NCI-H82 treated with DMSO at 0.1 percent for 48 hours (cell line): Measurements from ENCODE around the gene MAP4K1.
A peak's percentile ranks its signal among the peaks of the same experiment; 100 is the strongest.
"Not testable (repeated sequence)": the region's sequence is repeated elsewhere in the genome, so short reads cannot be mapped to it uniquely, and the experiment has no call there.

ENCODE experiments used
- DNase-seq: peaks from one replicate; lab custom pipeline; 2025; ENCODE audit not compliant: unreplicated experiment; lab: John Stamatoyannopoulos, UW

MAP4K1 gene

DNA sequence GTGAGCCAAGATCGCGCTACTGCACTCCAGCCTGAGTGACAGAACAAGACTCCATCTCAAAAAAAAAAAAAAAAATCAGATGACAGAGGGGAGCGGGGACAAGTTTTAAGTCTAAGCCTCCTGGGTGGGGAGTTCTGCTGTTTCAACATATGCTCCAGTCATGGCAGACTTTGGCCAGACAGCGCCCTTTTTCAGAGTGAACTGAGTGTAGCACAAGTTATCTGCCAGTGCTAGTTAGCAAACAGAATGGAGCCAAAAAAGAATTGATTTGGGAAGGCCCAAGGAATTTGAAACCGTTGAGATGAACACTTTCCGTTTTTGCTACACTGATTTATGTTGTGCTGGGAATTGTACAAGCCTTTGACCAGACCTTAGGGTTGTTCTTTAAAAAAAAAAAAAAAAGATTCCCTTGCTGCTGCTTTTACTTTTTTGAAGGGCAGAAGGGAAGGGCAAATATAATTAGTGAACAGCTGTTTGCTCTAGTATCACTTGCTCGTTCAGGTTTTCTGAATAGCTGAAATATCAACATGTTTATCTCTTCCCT is 35.3 kb upstream of the MAP4K1 start:
- peak; percentile 29 for DNase-seq

DNA sequence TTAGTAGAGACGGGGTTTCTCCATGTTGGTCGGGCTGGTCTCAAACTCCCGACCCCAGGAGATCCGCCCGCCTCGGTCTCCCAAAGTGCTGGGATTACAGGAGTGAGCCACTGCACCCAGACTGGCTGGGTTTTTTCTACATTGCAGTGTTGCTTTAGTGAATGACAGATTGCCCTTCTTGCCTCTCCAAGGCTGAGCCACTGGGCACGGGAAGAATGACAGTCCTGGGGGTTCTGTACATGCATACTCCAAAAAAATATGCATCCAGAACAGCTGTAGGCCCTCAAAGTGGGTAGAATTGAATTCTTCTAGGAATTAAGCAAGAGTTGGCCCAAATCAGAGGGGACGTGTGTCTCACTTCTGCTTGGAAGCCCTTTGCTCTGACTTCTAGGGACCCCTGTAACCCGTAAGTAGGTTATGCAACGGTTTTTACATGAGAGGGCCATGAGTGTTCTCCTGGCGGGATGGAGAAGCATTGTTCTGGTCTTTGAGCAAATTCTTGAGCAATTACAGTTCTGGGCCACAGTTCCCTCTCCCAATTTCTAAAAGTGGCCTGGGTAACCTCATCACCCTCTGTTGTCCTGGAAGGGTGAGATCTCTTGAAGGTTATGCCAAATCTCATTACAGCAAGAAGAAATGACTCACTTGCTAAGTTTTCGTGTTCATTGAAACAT is 33.3 kb upstream of the MAP4K1 start:
- no peak for DNase-seq

DNA sequence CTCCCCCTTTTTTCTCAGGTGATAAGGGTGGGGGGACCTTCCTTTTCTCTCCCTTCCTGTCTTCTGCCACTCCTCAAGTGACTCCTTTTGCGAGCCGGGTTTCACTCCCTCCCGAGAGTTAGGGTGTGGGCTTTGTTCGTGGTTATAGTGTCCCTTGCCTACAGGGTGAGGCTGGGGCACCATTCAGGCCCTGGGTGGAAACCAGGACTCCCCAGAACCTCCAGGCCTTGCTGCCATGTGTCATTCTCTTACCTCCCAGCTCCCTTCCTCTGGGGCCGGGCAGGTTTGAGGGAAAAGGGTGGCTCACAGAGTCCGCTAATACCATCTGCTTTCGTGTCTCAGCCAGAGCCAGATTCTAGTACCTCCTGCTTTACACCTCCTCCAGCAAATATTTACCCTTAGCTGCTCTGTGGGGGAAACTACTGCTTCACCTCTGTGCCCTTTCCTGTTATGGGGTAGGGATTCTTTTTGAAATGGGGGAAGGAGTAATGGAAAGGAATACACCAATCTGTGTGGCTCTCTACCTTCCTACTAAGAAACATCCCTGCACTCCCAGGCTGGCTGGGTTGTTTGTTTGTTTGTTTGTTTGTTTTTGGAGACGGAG is 32.5 kb upstream of the MAP4K1 start:
- DNase-seq, result no peak

GRCh38 chr19:38649305-38650171 is 31.8 kb upstream of the MAP4K1 start:
- DNase-seq, result no peak

GRCh38 chr19:38648769-38649304 is 31.1 kb upstream of the MAP4K1 start:
- DNase-seq, result no peak

DNA sequence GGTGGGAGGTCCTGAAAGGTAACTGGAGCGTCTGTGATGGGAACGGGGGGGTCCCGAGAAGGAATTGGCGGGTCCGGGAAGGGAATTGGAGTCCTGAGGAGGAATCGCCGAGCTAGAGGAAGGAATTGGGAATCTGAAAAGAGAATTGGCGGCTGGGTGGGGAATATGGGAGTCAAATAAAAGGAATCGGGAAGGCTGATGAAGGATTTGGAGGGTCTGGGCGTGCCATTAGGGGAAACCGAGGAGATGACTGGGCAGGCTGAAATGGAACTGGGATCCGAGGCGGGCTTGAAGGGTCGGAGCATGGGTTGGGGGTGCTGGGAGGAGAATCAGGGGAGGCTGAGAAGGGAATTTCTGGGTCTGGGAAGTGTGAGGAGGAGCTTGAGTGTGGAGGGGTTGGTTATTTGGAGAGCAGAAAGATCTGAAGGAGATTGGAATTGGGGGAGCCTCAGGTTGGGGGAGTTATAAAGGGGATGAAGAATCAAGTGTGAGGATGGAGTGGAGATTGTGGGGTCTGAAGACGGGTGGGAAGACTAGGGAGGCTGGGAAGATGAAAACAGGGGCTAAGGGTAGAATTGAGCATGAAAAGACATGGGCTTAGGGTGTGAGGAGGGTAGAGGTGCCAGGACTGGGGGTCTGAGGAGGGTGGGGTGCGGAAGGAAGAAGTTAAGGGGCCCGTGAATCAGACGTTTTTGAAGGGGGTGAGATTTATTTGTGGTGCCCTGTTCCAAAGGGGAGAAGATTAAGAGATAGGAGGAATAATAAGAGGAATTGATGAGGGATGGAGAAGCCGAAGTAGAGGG is 30.4 kb upstream of the MAP4K1 start:
- no peak for DNase-seq

- DNase-seq, result peak; percentile 88
Measured at GRCh38 chr19:38647368-38647965, 29.7 kb upstream of the MAP4K1 start, which contains the start of gene ACTN4. Gene ACTN4, plus strand, starts transcription at chr19:38647649. Its CDS starts 97 bp downstream, at chr19:38647746.

DNA sequence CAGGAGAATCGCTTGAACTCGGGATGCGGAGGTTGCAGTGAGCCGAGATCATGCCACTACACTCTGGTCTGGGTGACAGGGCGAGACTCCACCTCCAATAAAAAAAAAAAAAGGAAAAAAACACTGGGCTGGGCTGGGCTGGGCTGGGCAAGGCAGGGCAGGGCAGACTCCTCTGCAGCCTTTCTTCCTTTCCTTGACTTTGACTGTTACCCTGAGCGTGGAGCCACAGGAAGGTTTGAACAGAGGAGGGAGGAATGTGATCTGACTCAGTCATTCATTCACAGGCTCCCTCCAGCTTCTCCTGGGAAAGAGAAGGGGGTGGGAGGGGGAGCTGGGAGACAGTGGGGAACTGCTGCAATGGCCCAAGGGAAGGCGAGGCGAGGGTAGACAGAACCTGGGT is 27.0 kb upstream of the MAP4K1 start:
- no peak for DNase-seq

- DNase-seq, result no peak
Measured at GRCh38 chr19:38642176-38642575, 24.4 kb upstream of the MAP4K1 start.

DNA sequence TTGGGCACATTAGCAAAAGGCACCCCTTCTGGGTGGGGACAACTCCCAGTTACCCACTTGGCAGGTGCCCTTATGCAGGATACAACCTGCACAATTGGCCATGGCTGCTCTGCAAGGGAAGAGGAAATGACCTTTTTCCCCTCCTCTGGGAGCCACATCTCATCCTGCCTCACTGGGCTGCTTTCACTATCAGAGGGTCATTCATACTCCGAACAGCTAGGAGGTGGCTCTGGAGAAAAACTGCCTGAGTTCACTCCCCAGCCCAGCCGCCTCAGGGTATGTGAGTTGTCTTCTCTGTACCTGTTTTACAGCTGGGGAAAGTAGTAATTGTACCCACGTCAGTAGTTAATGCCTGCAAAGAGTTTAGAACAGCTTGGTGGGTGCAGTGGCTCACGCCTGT is 22.6 kb upstream of the MAP4K1 start:
- no peak for DNase-seq

- no peak for DNase-seq
Measured at GRCh38 chr19:38639679-38640078, 21.9 kb upstream of the MAP4K1 start.

DNA sequence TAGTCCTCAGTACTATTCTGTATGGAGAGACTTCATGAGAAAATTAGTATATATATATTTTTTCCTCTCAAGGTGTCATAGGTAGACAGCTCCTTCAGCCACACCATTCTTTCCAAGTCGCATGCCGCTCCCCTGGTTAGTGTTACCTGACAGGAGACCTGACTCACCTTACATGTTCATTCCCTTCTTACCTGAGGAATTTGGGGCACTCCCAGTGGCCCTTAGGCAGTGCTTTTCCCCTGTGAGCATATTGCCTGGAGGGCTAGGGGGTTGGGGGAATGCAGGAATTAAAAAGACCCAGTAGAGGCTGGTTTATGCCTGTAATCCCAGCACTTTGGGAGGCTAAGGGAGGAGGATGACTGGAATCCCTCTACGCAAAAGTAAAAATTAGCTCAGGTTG is 20.7 kb upstream of the MAP4K1 start:
- DNase-seq, result no peak

DNA sequence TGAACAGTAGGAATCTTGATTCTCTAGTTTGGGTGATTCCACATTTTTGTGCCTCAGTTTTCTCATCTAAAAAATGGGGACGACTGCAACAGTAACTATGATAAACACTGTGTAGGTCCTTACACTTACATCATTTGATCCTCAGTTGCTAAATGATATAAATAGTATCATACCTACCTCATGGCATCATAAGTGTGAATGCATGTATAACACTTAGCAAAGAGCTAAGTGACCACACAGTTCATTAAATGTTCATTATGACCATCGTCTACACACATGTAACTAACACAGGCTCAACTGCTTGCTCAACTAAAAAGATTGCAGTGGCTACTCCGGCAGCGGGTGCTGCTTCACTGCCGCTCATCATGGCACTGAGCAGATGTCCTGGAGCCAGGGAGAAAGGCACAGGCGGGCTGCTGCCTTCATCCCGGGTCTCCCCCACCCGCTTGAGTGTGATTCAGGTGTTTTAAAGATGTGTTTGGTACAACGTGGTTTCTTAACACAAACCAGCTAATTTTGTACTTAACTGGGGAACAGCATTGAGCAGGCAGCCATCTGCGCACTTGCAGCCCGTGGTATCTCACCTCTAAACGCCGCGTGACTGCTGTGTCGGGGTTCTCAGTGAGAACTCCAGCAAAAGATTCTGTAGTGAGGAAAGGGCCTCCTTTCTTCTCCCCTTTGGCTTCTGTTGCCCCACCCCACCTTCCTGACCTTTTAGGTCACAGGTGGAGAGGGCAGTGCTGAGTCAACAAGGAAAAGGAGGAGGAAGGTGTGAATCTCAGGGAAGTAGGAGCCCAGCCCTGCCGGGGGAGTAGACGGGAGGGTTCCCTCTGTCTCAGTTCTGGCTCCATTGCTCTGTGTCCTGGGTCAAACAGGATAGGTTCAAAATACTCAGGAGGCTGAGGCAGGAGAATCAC is 18.0 kb upstream of the MAP4K1 start:
- no peak for DNase-seq

- peak; percentile 39 for DNase-seq
Measured at GRCh38 chr19:38634757-38635482, 17.2 kb upstream of the MAP4K1 start.

DNA sequence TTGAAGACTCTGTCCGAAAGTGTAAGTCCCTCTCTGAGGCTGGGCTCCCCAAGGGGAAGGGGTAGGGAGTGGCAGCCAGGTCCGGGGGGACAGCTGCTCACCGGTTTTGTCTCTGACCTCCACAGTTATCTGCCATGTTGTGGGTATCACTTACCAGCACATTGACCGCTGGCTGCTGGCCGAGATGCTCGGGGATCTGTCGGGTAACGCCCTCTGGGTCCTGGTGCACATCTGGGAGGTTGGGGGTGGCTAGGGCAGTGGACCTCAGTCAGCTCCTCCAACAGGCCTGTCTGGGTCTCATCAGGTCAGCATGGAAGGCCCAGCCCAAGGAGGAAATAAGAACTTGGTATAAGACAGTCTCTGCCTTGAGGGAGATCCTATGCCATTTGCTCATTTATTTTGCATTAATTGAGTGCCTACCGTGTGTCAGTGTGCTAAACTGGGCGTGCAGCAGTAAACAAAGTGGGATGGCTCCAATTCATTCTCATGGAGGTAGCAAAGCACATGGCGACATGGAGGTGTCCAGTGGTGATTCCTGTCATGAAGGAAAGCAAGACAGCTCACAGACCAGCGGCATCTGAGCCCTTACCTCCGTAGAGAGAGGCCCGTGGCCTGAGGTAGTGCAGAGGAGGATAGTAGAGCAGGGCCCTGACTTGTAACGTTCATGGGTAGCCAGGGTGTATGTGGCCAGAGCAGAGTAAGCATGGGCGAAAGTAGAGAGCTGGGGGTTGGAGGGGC is 14.9 kb upstream of the MAP4K1 start:
- no peak for DNase-seq

DNA sequence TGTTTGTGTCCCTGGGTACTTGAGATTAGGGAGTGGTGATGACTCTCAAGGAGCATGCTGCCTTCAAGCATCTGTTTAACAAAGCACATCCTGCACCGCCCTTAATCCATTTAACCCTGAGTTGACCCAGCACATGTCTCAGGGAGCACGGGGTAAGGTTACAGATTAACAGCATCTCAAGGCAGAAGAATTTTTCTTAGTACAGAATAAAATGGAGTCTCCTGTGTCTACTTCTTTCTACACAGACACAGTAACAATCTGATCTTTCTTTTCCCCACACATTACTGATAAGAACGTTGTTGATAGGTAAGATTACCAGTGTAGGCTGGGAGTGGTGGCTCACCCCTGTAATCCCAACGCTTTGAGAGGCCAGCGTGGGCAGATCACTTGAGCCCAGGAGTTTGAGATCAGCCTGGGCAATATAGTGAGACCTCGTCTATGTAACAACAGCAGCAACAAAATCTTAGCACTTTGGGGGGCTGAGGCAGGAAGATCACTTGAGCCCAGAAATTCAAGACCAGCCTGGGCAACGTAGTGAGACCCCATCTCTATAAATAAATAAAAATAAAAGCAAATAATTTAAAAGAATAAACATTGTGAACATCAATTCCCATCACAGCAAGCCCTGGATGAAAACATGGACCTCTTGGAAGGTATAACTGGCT is 14.2 kb upstream of the MAP4K1 start:
- peak; percentile 67 for DNase-seq

DNA sequence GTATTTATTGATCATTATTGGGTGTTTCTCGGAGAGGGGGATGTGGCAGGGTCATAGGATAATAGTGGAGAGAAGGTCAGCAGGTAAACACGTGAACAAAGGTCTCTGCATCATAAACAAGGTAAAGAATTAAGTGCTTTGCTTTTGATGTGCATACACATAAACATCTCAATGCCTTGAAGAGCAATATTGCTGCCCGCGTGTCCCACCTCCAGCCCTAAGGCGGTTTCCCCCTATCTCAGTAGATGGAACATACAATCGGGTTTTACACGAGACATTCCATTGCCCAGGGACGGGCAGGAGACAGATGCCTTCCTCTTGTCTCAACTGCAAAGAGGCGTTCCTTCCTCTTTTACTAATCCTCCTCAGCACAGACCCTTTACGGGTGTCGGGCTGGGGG is 13.5 kb upstream of the MAP4K1 start:
- DNase-seq, result not testable (repeated sequence)
